ENCODE results near the gene C1orf21. TPM values are rescaled to one million over a fixed set of nuclear protein-coding genes. Genes with fewer than 3 reads are reported as not detected.

The C1orf21 gene
- total and polyA plus RNA-seq, 2 donors (not counting 3 experiments of a cell fraction or from before 2014, with no cell fraction given), result 0.79 to 8.5 TPM

GRCh38 chr1:184614667-184615066, 227.8 kb downstream of the C1orf21 start:
- CTCF ChIA-PET, result interaction anchor here (0.8 to 1.1 kb wide), 2 partner anchors 12 to 49 kb away, joined by 3 to 4 read pairs; no protein-coding TSS in a partner anchor
- dilution Hi-C loops (cut with MboI; ENCODE audit: extremely low pct_ligation_motif_present, low sequenced_read_pairs) (no loop called here), intact Hi-C loops (cut with micrococcal nuclease) (no loop called here)
- Histone ChIP-seq H2AFZ (ENCODE audit: low read depth, low read length) (no peak overlapping the region), H3K9me1 (replicated peaks; ENCODE audit: control insufficient read depth, extremely low read depth, insufficient read depth, low read length) (no peaks in the 10 kb centered on the region), H4K20me1 (replicated peaks; ENCODE audit: control insufficient read depth, extremely low read depth, insufficient read depth, low read length) (no peaks in the 10 kb centered on the region), H3K36me3 (ENCODE audit: control insufficient read depth in 2 of 2, extremely low read depth in 1 of 2, insufficient read depth in 2 of 2, low read length in 2 of 2) (no peaks in the 10 kb centered on the region), H3K4me1 (ENCODE audit: control insufficient read depth, extremely low read depth, insufficient read depth, low read length) (no peaks in the 10 kb centered on the region), H3K27ac (ENCODE audit: insufficient read depth, low read depth, low read length) (no peak overlapping the region), H3K9ac (replicated peaks; ENCODE audit: extremely low read depth, insufficient read depth, low read length) (no peak overlapping the region), H3K79me2 (ENCODE audit: control insufficient read depth, insufficient read depth, low read length) (no peaks in the 10 kb centered on the region), H3K27me3 (ENCODE audit: control insufficient read depth in 2 of 2, insufficient read depth in 2 of 2, low read length in 2 of 2) (no peaks in the 10 kb centered on the region), H3K4me2 (ENCODE audit: insufficient read depth, low read length) (no peak overlapping the region), H3K9me3 (replicated peaks; ENCODE audit: control insufficient read depth, insufficient read depth, low read length) (no peaks in the 10 kb centered on the region), H3K4me3 (replicated peaks in 1 of 3; ENCODE audit: insufficient read depth in 1 of 3, low read depth in 1 of 3, low read length in 3 of 3) (no peak overlapping the region)
- no TSS peak for BruUV-seq (replicated peaks)
- no peak for TF ChIP-seq GATA2 (IDR thresholded peaks at IDR 0.05; ENCODE audit: insufficient read depth, insufficient read length, low read depth, low read length)
- TF ChIP-seq MYC (IDR thresholded peaks at IDR 0.05; ENCODE audit: low read depth, low read length), result no peak
- TF ChIP-seq EZH2 (IDR thresholded peaks at IDR 0.05; ENCODE audit: borderline replicate concordance, low read depth, low read length, severe bottlenecking), result no peak
- TF ChIP-seq, protein P1, sequence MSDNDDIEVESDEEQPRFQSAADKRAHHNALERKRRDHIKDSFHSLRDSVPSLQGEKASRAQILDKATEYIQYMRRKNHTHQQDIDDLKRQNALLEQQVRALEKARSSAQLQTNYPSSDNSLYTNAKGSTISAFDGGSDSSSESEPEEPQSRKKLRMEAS (IDR thresholded peaks at IDR 0.05; ENCODE audit: insufficient read depth, insufficient read length), result no peak
- FAIRE-seq (no peak), DNase-seq (ENCODE audit: low read depth, low spot score) (no peak)
- POLR2A ChIA-PET, result no interaction called here

DNA sequence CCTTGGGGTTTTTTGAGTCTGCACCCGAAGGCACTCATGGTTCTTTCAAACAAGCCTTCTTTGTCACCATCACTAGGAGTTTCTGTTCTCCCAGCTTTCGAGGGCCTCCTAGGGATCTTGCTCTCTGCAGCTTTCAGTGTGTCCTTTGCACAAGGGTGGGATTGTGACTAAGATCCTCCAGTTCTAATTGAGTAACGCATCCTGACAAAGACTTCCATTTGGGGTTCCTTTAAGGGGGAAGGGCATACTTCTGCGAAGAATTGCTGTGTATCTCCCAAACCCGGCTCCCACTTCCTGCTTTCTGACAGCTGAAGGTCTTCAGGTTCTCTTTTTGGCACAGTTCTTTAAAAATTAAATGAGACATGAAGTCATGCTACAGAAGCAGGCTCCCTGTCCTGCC, 228.5 kb downstream of the C1orf21 start:
- no peak overlapping the region for H3K27ac ChIP-seq (ENCODE audit: insufficient read depth, low read depth, low read length)
- FAIRE-seq (no peak), DNase-seq (ENCODE audit: low read depth, low spot score) (no peak)
- no peak overlapping the region for H3K9ac ChIP-seq (replicated peaks; ENCODE audit: extremely low read depth, insufficient read depth, low read length)
- H3K4me1 ChIP-seq (ENCODE audit: control insufficient read depth, extremely low read depth, insufficient read depth, low read length), result no peaks in the 10 kb centered on the region
- no peaks in the 10 kb centered on the region for H3K27me3 ChIP-seq (ENCODE audit: control insufficient read depth in 2 of 2, insufficient read depth in 2 of 2, low read length in 2 of 2)
- no peaks in the 10 kb centered on the region for H3K9me1 ChIP-seq (replicated peaks; ENCODE audit: control insufficient read depth, extremely low read depth, insufficient read depth, low read length)
- H3K79me2 ChIP-seq (ENCODE audit: control insufficient read depth, insufficient read depth, low read length), result no peaks in the 10 kb centered on the region
- intact Hi-C loops (cut with micrococcal nuclease), result no loop called here
- H4K20me1 ChIP-seq (replicated peaks; ENCODE audit: control insufficient read depth, extremely low read depth, insufficient read depth, low read length), result no peaks in the 10 kb centered on the region
- CTCF ChIA-PET, result interaction anchor here (0.8 to 1.1 kb wide), 2 partner anchors 11 to 48 kb away, joined by 3 to 4 read pairs; no protein-coding TSS in a partner anchor
- no peaks in the 10 kb centered on the region for H3K36me3 ChIP-seq (ENCODE audit: control insufficient read depth in 2 of 2, extremely low read depth in 1 of 2, insufficient read depth in 2 of 2, low read length in 2 of 2)
- BruUV-seq (replicated peaks), result no TSS peak
- no peak overlapping the region for H3K4me3 ChIP-seq (replicated peaks in 1 of 3; ENCODE audit: insufficient read depth in 1 of 3, low read depth in 1 of 3, low read length in 3 of 3)
- dilution Hi-C loops (cut with MboI; ENCODE audit: extremely low pct_ligation_motif_present, low sequenced_read_pairs), result no loop called here
- H2AFZ ChIP-seq (ENCODE audit: low read depth, low read length), result no peak overlapping the region
- POLR2A ChIA-PET, result no interaction called here
- H3K9me3 ChIP-seq (replicated peaks; ENCODE audit: control insufficient read depth, insufficient read depth, low read length), result no peaks in the 10 kb centered on the region
- TF ChIP-seq POLR2AphosphoS5 (IDR thresholded peaks at IDR 0.05; ENCODE audit: insufficient read depth, low read depth, low read length) (no peak), MYC (IDR thresholded peaks at IDR 0.05; ENCODE audit: low read depth, low read length) (no peak), FOS (IDR thresholded peaks at IDR 0.05; ENCODE audit: borderline replicate concordance, insufficient read depth, low read length) (no peak), JUN (IDR thresholded peaks at IDR 0.05; ENCODE audit: borderline replicate concordance, insufficient read depth, insufficient read length, low read depth) (no peak), GATA2 (IDR thresholded peaks at IDR 0.05; ENCODE audit: insufficient read depth, insufficient read length, low read depth, low read length) (no peak), EZH2 (IDR thresholded peaks at IDR 0.05; ENCODE audit: borderline replicate concordance, low read depth, low read length, severe bottlenecking) (no peak), POLR2A (IDR thresholded peaks at IDR 0.05; ENCODE audit: low read depth, low read length) (no peak)
- TF ChIP-seq, protein P1 (IDR thresholded peaks at IDR 0.05; ENCODE audit: insufficient read depth, insufficient read length), result no peak
- TF ChIP-seq, protein P2, sequence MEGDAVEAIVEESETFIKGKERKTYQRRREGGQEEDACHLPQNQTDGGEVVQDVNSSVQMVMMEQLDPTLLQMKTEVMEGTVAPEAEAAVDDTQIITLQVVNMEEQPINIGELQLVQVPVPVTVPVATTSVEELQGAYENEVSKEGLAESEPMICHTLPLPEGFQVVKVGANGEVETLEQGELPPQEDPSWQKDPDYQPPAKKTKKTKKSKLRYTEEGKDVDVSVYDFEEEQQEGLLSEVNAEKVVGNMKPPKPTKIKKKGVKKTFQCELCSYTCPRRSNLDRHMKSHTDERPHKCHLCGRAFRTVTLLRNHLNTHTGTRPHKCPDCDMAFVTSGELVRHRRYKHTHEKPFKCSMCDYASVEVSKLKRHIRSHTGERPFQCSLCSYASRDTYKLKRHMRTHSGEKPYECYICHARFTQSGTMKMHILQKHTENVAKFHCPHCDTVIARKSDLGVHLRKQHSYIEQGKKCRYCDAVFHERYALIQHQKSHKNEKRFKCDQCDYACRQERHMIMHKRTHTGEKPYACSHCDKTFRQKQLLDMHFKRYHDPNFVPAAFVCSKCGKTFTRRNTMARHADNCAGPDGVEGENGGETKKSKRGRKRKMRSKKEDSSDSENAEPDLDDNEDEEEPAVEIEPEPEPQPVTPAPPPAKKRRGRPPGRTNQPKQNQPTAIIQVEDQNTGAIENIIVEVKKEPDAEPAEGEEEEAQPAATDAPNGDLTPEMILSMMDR (IDR thresholded peaks at IDR 0.05; ENCODE audit: extremely low read depth in 1 of 2, insufficient read depth in 1 of 2, low read depth in 1 of 2, low read length in 2 of 2), result no peak
- no peak overlapping the region for H3K4me2 ChIP-seq (ENCODE audit: insufficient read depth, low read length)
